K562 (cell line): ENCODE results near the gene OBSL1. TPM values are rescaled to one million over a fixed set of nuclear protein-coding genes. Genes with fewer than 3 reads are reported as not detected.
A peak's percentile ranks its signal among the peaks of the same experiment; 100 is the strongest.

Experiments
- ASH1L ChIP-seq: fragments of 450-650 bp; IDR thresholded peaks from 2 replicates; pipeline ENCODE4 v1.6.1; 2018; ENCODE audit warnings: borderline replicate concordance, mild to moderate bottlenecking, low read depth; ENCODE audit not compliant: partially characterized antibody
- BCLAF1 ChIP-seq, 2 experiments: fragments of 450-650 bp in 1 of 2; IDR thresholded peaks; 2 replicates each; pipeline ENCODE4 v1.6.1; 2011 to 2017; ENCODE audit warnings: low read depth in 2 of 2, antibody characterized with exemption in 1 of 2, borderline replicate concordance in 1 of 2, low read length in 1 of 2, mild to moderate bottlenecking in 1 of 2, mixed read lengths in 1 of 2; ENCODE audit not compliant: control insufficient read depth in 1 of 2
- CBFA2T3 ChIP-seq: fragments of 450-650 bp; IDR thresholded peaks from 2 replicates; pipeline ENCODE4 v1.6.1; 2017
- CHD2 ChIP-seq: IDR thresholded peaks from 2 replicates; pipeline ENCODE4 v1.6.1; 2011; ENCODE audit warnings: low read depth, low read length
- CREM ChIP-seq: IDR thresholded peaks from 2 replicates; pipeline ENCODE4 v1.6.1; 2014; ENCODE audit warnings: antibody characterized with exemption, low read depth
- FOXJ3 ChIP-seq: sonication (generic); formaldehyde crosslinking; IDR thresholded peaks from 2 replicates; pipeline ENCODE4 v1.4.0; 2020; ENCODE audit warnings: mild to moderate bottlenecking, missing genetic modification reagents
- GABPB1 ChIP-seq: sonication (generic); formaldehyde crosslinking; IDR thresholded peaks from 2 replicates; pipeline ENCODE4 v1.8.0; 2022; ENCODE audit warnings: mild to moderate bottlenecking, missing genetic modification reagents
- HCFC1 ChIP-seq: IDR thresholded peaks from 2 replicates; pipeline ENCODE4 v1.6.1; 2012; ENCODE audit warnings: low read depth, low read length, improper control_type of control experiment
- HDAC1 ChIP-seq, 2 experiments: fragments of 450-650 bp; IDR thresholded peaks; 2 replicates each; pipeline ENCODE4 v1.6.1; 2016 to 2017; ENCODE audit warnings: inconsistent platforms in 1 of 2, mild to moderate bottlenecking in 1 of 2, moderate library complexity in 1 of 2
- MCM2 ChIP-seq: fragments of 450-650 bp; IDR thresholded peaks from 2 replicates; pipeline ENCODE4 v1.6.1; 2017; ENCODE audit warnings: low read depth, mild to moderate bottlenecking
- MTF1 ChIP-seq: fragments of 250-450 bp; sonication (Bioruptor Pico); IDR thresholded peaks from 2 replicates; pipeline ENCODE4 v1.9.0; 2021; ENCODE audit warnings: moderate library complexity, mild to moderate bottlenecking, inconsistent platforms, borderline replicate concordance
- MYC ChIP-seq, 2 experiments: fragments of 250-450 bp in 1 of 2; sonication (Bioruptor Pico) in 1 of 2; IDR thresholded peaks; 2 replicates each; pipeline versions ENCODE4 v1.5.1 to v1.6.1; 2012 to 2021; ENCODE audit warnings: low read depth in 2 of 2, borderline replicate concordance in 1 of 2, improper control_type of control experiment in 1 of 2, low read length in 1 of 2, mild to moderate bottlenecking in 1 of 2, moderate library complexity in 1 of 2
- NCOA1 ChIP-seq: fragments of 450-650 bp; IDR thresholded peaks from 2 replicates; pipeline ENCODE4 v1.6.1; 2016; ENCODE audit warnings: low read depth
- NFIX ChIP-seq: fragments of 250-450 bp; sonication (Bioruptor Pico); IDR thresholded peaks from 2 replicates; pipeline ENCODE4 v1.4.0; 2020; ENCODE audit warnings: low read depth, mild to moderate bottlenecking, moderate library complexity
- NR0B1 ChIP-seq: fragments of 450-650 bp; IDR thresholded peaks from one replicate; pipeline ENCODE4 v1.6.1; 2018; ENCODE audit warnings: mild to moderate bottlenecking, moderate library complexity; ENCODE audit not compliant: partially characterized antibody
- SIN3B ChIP-seq: fragments of 450-650 bp; IDR thresholded peaks from 2 replicates; pipeline ENCODE4 v1.6.1; 2017; ENCODE audit warnings: low read depth, mild to moderate bottlenecking, moderate library complexity
- UBTF ChIP-seq, 2 experiments: IDR thresholded peaks; 2 replicates each; pipeline ENCODE4 v1.6.1; 2012; ENCODE audit warnings: improper control_type of control experiment in 2 of 2, low read depth in 2 of 2, low read length in 2 of 2, borderline replicate concordance in 1 of 2
- ZNF431 ChIP-seq: sonication (generic); formaldehyde crosslinking; IDR thresholded peaks from 2 replicates; pipeline ENCODE4 v1.8.0; 2022; ENCODE audit warnings: mild to moderate bottlenecking, missing genetic modification reagents
- polyA plus RNA-seq, 8 experiments: library from polyadenylated mRNA; depleted of rRNA in 4 of 8; stranded (reverse) in 5 of 8; unstranded in 3 of 8; fragments of >200 nt; fragmentation: Nextera tagmentation in 2 of 8; fragmentation: Illumina TruSeq in 1 of 8; extraction: Ambion mirVana in 2 of 8; extraction: Trizol in 1 of 8; gene quantifications; 2 replicates each; pipeline versions ENCODE4 v1.2.1 to v1.2.3, GENCODE V29; 2011 to 2014; ENCODE audit warnings: inconsistent platforms in 1 of 8, missing spikeins in 1 of 8
- total RNA-seq, 7 experiments: library from RNA; depleted of rRNA in 6 of 7; stranded (reverse); fragments of >200 nt in 6 of 7; fragmentation: Illumina TruSeq in 2 of 7; extraction: Trizol in 2 of 7; gene quantifications; 2 replicates each; pipeline versions ENCODE4 v1.2.1 to v1.2.3, GENCODE V29; 2011 to 2021; ENCODE audit warnings: low replicate concordance in 1 of 7

OBSL1 gene
- total and polyA plus RNA-seq, 9 of the 15 experiments (the other 6 are each of a cell fraction or from before 2014, with no cell fraction given) = 1.2 to 26.6 (median 8.6) TPM

- TF ChIP-seq FOXJ3 (CRISPR knock-in tag) (peak; percentile 71; the same call in 1 of the 2 replicates), GABPB1 (CRISPR knock-in tag) (peak; percentile 94), NCOA1 (peak; percentile 74), CHD2 (peak; percentile 83), ASH1L (peak; percentile 67), NFIX (no peak), UBTF (IDR thresholded peaks at IDR 0.05; ENCODE audit: borderline replicate concordance in 1 of 2, low read depth in 2 of 2, low read length in 2 of 2) (0 out of 4 replicates have a peak, but pooled peaks of 1 of the 2 experiments have one; percentile 58), BCLAF1 (IDR thresholded peaks at IDR 0.05; ENCODE audit: borderline replicate concordance in 1 of 2, control insufficient read depth in 1 of 2, low read depth in 2 of 2, low read length in 1 of 2) (0 out of 4 replicates have a peak, but pooled peaks of 1 of the 2 experiments have one; percentile 17), NR0B1 (no peak), ZNF431 (CRISPR knock-in tag) (0 out of 2 replicates have a peak, but pooled peaks have one; percentile 16), SIN3B (no peak; the same call in 1 of the 2 replicates), MCM2 (no peak), HCFC1 (peak; percentile 57), MTF1 (CRISPR knock-in tag) (no peak), HDAC1 (IDR thresholded peaks at IDR 0.05) (peak in 1 of 2 experiments; percentile 96; a peak in 2 of 4 replicates), CBFA2T3 (no peak), CREM (peak; percentile 83), MYC (IDR thresholded peaks at IDR 0.05; ENCODE audit: low read depth, low read length) (no peak; the same call in 1 of the 2 replicates), MYC (CRISPR knock-in tag; IDR thresholded peaks at IDR 0.05; ENCODE audit: borderline replicate concordance, low read depth) (no peak)
Observed at GRCh38 chr2:219597552-219598307, 26.4 kb upstream of the OBSL1 start, which contains the start of gene STK11IP (continued).
